Fibroblast of skin of right quadriceps (primary cell): ENCODE measurements around the gene NOVA1.
A peak's percentile ranks its signal among the peaks of the same experiment; 100 is the strongest.

Experiments
- DNase-seq: peaks from one replicate; pipeline ENCODE4 v3.0.0-alpha.2; 2013

Gene NOVA1

GRCh38 chr14:26593357-26593756 lies 4.5 kb downstream of the NOVA1 start:
- no peak for DNase-seq

GRCh38 chr14:26589925-26590324 lies 7.9 kb downstream of the NOVA1 start:
- no peak for DNase-seq

GRCh38 chr14:26577711-26578110 lies 20.1 kb downstream of the NOVA1 start:
- no peak for DNase-seq

GRCh38 chr14:26554069-26554772 lies 43.6 kb downstream of the NOVA1 start:
- no peak for DNase-seq

- no peak for DNase-seq
Measured at GRCh38 chr14:26549571-26549970, 48.3 kb downstream of the NOVA1 start.

- DNase-seq: no peak
Measured at GRCh38 chr14:26548406-26548805, 49.4 kb downstream of the NOVA1 start.

GRCh38 chr14:26538176-26538575 lies 59.7 kb downstream of the NOVA1 start:
- no peak for DNase-seq

- DNase-seq: peak; percentile 88
Measured at GRCh38 chr14:26531894-26532293, 65.9 kb downstream of the NOVA1 start.

- DNase-seq: peak; percentile 20
Measured at GRCh38 chr14:26528415-26529182, 69.2 kb downstream of the NOVA1 start.

- DNase-seq: peak; percentile 70
Measured at GRCh38 chr14:26527095-26527494, 70.7 kb downstream of the NOVA1 start.

- DNase-seq: peak; percentile 69
Measured at GRCh38 chr14:26526137-26526536, 71.7 kb downstream of the NOVA1 start.

- peak; percentile 14 for DNase-seq
Measured at GRCh38 chr14:26525085-26525484, 72.7 kb downstream of the NOVA1 start.

- DNase-seq: peak; percentile 80
Measured at GRCh38 chr14:26522967-26523366, 74.9 kb downstream of the NOVA1 start.

- no peak for DNase-seq
Measured at GRCh38 chr14:26517771-26518170, 80.1 kb downstream of the NOVA1 start.

GRCh38 chr14:26500028-26500427 lies 97.8 kb downstream of the NOVA1 start:
- DNase-seq: no peak

- DNase-seq: no peak
Measured at GRCh38 chr14:26499546-26499945, 98.3 kb downstream of the NOVA1 start.

GRCh38 chr14:26486922-26487321 lies 110.9 kb downstream of the NOVA1 start:
- DNase-seq: no peak

GRCh38 chr14:26484562-26484961 lies 113.3 kb downstream of the NOVA1 start:
- DNase-seq: no peak

GRCh38 chr14:26478967-26479366 lies 118.9 kb downstream of the NOVA1 start:
- DNase-seq: no peak

GRCh38 chr14:26466862-26467261 lies 131.0 kb downstream of the NOVA1 start:
- no peak for DNase-seq

GRCh38 chr14:26463136-26463535 lies 134.7 kb downstream of the NOVA1 start:
- DNase-seq: no peak

GRCh38 chr14:26454105-26454504 lies 143.7 kb downstream of the NOVA1 start:
- no peak for DNase-seq

- no peak for DNase-seq
Measured at GRCh38 chr14:26448181-26448855, 149.5 kb downstream of the NOVA1 start.

- DNase-seq: peak; percentile 26
Measured at GRCh38 chr14:26444822-26445221, 153.0 kb downstream of the NOVA1 start.
